CD4-positive, alpha-beta T cell treated with Interferon gamma for 1 hour (primary cell): Measurements from ENCODE around the gene RABGAP1L.
"Not testable (repeated sequence)": the region's sequence is repeated elsewhere in the genome, so short reads cannot be mapped to it uniquely, and the experiment has no call there.

Experiments
- DNase-seq: peaks from one replicate; pipeline ENCODE4 v3.0.0-alpha.2; 2020

The RABGAP1L gene

DNA sequence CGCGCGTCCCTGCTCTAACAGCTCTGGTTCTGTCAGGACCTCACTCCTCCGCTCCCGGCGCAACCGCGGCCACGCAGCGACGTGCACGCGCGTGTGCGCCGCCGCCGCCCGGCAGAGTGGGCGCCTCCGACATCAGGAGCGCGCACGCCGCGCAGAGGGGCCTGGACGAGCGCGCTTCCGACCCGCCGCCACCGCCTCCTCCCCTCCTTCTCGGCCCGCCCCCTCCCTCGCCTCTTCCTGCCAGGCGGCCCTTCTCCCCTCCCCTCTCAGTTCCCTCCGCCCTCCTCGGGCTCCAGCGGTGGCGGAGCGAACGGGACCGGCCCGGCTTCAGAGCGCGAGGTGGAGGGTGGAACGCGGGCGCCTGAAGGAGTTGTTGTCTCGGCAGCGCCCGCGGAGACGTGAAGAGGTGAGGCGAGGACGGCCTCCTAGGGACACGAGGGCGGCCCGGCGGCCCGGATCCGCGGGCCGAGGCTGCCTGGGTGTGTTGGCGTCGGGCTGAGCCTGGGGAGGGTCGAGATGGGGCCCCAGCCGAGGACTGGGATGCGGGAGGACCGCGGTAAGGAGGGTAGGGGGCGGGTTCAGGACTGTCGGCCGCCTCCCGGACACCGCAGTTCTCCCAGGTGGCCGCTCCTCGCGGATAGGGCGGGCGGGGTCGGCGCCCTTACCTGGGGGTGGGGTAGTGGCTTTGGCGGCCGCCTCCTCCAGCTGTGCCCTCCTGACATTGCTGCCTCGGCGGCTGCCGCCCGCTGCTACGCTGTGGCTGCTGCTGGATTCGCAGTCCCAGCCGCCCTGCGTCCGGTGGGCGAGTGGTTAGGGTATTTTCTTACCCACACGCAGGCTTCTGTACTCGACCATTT, at the start of gene RABGAP1L:
Gene RABGAP1L, plus strand, starts transcription at position 269 of the 857 bp plus-strand sequence.
- DNase-seq: peak; percentile 94

DNA sequence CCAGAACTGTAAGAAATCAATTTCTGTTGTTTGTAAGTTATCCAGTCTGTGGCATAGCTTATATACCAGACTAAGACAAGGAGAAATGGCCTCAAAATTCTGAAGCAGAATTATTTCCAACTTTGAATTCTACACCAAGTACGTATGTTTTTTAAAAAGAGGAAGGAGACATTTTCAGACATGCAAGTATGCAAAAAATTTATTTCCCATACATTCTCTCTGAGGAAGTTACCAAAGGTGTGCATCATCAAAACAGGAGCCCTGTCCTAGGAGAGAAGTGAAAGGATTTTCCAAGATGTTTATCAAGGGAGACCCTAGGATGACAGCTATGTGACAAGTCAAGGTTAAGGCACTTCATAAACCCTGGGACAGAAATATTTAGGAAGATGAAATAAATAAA, 49.3 kb upstream of the RABGAP1L start:
- no peak for DNase-seq

DNA sequence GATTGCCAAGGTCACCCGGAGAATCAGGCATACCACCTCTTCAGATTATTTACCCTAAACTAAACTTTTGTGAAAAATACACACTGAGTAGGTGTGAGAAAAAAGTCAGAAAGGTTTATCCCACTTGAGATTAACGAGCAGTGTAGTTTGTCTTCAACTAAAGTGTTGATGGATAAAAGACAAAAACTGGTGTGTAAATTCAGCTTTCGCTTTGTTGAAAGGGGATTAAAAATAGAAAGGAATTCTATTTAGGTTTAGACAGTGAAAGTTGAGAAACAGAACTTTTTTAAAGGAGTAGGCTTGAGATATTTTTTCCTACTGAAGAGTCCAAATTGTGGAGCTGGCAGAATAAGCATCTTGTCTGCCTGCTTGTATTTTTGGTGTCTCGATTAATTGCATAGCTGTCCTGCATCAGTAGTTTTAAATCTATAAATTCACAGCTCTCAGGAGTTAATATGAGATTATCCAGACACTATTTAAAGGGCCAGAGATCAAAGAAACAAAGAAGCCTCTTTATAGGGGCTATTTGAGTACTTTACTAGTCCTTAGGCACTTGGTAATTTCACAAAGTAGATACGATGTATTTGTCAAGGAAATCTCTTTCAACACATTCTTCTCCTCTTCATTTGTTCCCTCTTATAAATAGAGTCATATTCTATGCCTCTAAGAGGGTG, 46.7 kb upstream of the RABGAP1L start:
- DNase-seq: no peak

DNA sequence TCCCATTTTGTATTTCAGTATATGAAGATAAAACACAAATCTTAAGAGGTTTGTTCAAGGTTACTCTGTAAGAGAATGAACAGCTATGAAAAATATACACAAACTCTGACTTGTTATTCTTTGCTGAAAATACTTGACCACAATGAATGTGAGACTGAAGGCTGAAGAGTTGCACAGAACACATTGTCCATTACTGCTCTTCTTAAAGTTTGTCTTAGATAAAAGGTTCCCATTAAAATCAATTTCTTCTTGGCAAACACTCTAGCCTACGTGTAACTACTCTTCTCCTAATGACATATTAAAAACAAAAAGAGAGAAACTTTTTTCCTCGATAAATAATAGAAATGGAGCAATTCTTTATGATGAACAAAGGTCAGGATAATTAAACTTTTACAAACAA, 45.2 kb upstream of the RABGAP1L start:
- no peak for DNase-seq

DNA sequence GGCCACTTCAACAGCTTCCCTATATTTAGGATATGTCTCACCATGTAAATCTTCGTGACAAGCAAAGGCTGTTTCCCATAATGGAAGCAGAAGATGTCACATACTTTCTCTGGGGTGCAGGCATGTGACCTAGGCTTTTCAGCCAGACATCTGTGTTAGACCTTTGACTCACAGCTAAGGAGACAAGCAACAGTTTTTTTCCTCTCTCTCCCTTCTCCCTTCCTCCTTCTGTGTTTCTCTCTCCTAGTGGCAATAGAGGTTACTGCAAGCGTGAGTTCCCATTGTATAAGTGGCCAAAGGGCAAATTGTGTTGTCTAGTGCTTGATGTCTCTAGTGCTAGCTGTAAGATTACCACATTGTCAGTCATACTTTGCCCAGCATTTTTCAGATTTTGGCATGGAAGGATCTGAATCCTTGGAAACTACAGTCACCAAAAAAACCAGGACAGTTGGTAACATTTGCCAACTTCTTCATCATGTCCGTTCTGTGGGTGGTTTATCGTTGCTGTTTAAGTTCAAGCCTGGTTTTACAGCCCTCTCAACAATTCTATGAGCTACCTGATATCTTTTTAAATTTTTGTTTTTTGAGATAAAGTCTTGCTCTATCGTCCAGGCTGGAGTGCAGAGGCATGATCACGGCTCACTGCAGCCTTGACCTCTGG, 44.4 kb upstream of the RABGAP1L start:
- no peak for DNase-seq

DNA sequence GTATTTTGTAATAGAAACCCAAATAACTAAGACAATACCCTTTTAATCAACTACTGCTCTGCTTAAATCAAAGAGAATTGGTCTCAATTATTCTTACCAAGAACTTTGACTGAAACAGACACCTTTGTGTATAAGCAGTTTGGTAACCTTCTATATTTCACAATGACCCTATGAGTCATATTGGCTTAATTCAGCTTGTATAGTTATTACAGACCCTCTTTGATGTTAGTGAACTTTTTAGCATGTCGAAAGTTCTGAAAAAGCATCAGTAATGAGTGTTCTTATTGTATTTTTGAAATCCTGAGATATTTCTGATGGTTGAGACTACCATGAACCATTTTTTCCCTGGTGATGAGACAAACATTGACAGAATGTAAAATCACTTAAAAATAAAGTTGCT, 43.3 kb upstream of the RABGAP1L start:
- DNase-seq: no peak

DNA sequence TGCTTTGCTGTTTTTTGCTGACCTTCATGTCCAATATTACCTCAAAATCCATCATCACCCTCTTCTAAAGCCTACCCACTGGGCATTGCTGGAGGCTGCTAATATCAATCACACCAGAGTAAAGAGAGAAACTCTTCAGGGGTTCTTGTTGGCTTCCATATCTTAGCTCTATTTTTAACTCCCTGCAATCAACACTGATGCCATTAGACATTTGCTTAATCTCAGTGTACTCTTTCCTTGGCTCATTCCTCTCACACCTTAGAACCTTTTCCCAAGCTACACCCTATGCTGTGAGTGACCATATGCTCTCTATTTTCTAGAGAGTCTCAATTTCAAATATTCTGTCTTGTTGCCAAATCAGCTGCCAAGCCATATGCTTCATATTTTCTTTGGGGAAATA, 40.6 kb upstream of the RABGAP1L start:
- DNase-seq: no peak

DNA sequence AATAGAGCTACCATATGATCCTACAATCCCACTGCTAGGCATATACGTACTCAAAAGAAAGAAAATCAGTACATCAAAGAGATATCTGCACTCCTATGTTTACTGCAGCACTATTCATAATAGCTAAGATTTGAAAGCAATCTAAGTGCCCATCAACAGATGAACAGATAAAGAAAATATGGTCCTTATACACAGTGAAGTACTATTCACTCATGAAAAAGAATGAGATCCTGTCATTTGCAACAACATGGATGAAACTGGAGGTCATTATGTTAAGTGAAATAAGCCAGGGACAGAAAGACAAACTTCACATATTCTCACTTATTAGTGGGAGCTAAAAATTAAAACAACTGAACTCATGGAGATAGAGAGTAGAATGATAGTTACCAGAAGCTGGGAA, 37.0 kb upstream of the RABGAP1L start:
- DNase-seq: not testable (repeated sequence)

DNA sequence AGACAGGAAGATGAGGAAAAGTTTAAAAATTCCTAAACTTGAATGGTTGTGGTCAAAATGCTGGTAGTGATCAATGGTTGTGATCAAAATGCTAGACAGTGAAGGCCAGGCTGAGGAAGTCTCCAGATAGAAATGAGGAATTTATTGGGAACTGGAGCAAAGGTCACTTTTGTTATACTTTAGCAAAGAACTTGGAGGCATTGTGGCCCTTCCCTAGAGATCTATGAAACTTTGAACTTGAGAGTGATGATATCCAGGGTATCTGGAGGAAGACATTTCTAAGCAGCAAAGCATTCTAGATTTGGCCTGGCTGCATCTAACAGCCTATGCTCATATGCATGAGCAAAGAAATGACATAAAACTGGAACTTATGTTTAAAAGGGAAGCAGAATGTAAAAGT, 35.5 kb upstream of the RABGAP1L start:
- DNase-seq: no peak

DNA sequence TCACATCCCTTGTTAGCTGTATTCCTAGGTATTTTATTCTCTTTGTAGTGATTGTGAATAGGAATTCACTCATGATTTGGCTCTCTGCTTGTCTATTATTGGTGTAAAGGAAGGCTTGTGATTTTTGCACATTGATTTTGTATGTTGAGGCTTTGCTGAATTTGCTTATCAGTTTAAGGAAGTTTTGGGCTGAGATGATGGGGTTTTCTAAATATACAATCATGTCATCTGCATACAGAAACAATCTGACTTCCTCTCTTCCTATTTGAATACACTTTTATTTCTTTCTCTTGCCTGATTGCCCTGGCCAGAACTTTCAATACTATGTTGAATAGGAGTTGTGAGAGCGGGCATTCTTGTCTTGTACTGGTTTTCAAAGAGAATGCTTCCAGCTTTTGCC, 32.1 kb upstream of the RABGAP1L start:
- DNase-seq: not testable (repeated sequence)

DNA sequence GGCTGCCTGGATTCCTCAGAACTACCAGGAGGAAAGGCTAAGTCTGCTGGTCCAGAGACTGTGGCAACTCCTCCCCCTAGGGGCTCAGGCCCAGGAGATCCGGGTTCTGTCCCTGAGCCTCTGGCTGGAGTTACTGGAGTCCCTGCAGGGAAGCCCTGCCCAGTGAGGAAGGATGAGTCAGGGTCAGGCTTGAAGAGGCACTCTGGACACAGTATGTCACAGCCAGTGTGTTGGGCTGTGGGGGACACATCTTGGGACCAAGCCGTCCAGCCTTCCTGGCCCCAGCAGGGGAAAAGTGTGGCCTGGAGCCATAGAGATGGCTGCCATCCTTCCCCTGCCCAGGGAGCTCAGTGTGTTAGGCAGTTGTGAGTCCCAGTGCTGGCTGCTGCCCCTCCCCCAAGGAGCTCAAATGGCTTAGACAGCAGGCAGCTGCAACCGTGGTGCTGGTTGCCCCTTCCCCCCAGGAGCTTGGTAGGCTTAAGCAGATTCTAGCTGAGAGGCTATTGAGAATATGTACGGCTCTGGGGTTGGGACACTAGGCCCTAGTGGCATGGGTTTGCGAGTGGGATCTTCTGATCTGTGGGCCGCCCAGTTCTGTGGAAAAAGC, 28.2 kb upstream of the RABGAP1L start:
- DNase-seq: no peak

DNA sequence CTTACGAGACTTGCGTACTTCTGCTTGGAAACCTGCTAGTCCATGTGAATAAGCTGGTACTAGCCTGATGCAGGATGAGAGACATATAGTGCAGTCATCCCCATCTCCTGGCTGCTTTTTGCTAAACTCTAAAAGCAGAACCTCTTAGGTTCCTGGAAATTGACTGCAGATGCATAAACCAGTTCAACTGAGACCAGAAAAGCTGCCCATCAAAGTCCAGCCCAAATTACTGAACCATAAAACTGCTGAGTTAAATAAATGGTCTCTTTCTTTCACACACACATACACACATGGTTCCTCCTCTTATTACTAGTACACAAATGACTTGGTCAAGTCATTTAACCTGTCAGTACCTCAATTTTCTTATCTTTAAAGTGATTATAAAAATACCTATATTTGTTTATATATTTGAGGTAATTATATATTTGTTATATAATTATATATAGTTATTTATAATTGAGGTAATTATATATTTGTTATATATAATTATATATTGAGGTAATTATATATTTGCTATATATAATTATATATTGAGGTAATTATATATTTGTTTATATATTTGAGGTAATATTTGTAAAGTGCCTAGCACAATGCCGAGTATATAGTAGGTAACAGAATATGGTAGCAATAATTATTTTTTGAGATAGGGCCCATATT, 25.2 kb upstream of the RABGAP1L start:
- peak; percentile 9 for DNase-seq

DNA sequence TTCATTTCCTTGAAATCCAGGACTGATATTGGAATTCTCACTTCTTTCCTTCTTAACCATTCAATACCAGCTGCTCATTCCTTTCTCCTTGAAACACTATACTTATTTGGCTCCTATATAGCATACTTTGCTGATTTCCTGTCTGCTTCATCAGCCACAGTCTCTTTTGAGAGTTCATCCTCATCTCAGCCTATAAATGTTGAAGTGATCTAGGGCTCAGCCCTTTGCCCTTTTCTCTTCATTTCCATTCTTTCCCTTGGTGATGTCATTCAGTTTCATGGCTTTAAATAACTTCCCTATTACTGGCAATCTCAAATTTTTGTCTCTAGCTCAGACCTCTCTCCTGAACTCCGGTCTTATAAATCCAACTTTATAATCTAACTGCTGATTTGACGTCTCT, 24.1 kb upstream of the RABGAP1L start:
- no peak for DNase-seq

DNA sequence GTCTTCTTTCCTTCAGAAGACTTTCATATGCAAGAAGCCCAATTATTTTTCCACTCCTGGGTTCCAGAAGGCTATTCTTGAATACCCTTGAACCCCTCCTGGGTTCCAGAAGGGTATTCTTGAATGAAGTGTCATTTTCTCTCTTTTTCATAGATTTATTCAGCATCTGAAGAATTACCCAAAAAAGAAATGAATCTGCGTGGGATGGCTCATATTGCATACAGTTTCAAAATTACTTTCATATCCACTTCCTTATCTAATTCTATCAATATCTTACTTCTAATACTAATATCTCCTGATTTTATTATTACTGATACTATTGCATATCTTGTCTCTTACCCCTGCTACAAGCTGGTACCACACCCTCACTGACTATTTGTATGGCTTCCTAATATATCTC, 22.6 kb upstream of the RABGAP1L start:
- DNase-seq: no peak

DNA sequence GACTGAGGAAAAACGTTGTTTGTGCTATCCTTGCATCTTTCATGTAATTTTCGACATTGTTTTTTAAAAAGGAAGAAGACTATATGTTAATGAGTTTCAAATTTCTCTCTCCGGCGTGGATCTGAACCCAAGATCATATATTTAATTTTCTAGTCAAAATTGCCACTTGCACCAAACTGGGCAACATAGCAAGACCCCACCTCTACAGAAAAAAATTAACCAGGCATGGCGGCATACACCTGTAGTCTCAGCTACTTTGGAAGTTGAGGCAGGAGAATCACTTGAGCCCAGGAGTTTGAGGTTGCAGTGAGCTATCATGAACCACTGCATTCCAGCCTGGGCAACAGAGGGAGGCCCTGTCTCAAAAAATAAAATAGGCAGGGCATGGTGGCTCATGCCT, 16.5 kb upstream of the RABGAP1L start:
- no peak for DNase-seq

DNA sequence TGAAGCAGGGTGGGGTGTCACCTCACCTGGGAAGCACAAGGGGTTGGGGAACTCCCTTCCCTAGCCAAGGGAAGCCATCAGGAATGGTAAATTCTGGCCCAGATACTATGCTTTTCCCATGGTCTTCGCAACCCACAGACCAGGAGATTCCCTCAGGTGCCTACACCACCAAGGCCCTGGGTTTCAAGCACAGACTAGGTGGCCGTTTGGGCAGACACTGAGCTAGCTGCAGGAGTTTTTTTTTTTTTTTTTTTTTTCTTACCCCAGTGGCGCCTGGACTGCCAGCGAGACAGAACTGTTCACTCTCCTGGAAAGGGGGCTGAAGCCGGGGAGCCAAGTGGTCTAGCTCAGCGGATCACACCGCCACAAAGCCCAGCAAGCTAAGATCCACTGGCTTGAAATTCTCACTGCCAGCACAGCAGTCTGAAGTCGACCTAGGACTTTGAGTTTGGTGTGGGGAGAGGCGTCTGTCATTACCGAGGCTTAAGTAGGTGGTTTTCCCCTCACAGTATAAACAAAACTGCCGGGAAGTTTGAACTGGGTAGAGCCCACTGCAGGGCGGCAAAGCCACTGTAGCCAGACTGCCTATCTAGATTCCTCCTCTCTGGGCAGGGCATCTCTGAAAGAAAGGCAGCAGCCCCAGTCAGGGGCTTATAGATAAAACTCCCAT, 15.5 kb upstream of the RABGAP1L start:
- not testable (repeated sequence) for DNase-seq

DNA sequence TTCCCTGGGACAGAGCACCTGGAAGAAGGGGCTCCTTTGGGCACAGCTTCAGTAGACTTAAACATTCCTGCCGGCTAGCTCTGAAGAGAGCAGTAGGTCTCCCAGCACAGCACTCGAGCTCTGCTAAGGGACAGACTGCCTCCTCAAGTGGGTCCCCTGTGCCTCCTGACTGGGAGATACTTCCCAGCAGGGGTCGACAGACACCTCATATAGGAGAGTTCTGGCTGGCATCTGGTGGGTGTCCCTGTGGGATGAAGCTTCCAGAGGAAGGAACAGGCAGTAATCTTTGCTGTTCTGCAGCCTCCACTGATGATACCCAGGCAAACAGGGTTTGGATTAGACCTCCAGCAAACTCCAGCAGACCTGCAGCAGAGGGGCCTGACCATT, 14.9 kb upstream of the RABGAP1L start:
- DNase-seq: not testable (repeated sequence)

DNA sequence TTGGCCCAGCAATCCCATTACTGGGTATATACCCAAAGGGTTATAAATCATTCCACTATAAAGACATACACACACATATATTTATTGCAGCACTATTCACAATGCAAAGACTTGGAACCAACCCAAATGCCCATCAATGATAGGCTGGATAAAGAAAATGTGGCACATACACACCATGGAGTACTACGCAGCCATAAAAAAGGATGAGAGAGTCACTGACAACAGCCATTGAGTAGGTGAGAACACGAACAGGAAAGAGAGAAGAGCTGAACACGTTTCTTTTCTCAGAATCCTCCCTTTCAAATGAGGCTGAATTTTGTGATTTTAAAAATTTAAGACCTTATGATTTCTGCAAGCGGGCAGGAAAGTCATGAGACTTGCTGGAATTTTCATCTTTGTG, 10.1 kb upstream of the RABGAP1L start:
- DNase-seq: no peak

DNA sequence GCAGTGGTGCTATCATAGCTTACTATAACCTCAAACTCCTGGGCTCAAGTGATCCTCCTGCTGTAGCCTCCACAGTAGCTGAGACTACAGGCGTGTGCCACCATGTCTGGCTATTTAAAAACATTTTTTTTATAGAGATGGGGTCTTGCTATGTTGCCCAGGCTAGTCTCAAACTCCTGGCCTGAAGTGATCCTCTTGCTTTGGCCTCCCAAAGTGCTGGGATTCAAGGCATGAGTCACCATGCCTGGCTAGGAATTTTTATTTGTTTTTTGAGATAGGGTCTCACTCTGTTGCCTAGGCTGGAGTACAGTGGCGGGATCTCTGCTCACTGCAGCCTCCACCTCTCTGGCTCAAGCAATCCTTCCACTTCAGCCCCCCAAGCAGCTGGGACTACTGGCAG, 8.8 kb upstream of the RABGAP1L start:
- no peak for DNase-seq

DNA sequence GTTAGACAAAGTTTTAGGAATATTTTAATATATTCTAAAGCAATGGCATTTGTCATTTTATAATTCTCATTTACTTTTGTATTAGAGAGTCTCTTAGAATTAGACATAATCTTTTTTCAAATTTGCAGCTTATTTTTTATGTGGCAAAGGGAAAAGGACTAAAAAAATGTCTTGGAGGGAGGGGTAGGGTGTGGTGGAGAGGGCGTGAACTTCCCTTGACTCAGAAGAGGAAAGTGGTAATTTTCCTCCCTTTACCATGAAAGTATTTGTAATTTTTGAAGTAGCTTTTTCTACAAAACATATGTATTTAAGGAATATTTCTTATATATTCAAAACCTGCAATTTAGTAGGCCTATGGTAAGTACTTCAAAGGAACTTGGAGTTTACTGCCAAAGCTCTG, 6.9 kb upstream of the RABGAP1L start:
- DNase-seq: no peak

DNA sequence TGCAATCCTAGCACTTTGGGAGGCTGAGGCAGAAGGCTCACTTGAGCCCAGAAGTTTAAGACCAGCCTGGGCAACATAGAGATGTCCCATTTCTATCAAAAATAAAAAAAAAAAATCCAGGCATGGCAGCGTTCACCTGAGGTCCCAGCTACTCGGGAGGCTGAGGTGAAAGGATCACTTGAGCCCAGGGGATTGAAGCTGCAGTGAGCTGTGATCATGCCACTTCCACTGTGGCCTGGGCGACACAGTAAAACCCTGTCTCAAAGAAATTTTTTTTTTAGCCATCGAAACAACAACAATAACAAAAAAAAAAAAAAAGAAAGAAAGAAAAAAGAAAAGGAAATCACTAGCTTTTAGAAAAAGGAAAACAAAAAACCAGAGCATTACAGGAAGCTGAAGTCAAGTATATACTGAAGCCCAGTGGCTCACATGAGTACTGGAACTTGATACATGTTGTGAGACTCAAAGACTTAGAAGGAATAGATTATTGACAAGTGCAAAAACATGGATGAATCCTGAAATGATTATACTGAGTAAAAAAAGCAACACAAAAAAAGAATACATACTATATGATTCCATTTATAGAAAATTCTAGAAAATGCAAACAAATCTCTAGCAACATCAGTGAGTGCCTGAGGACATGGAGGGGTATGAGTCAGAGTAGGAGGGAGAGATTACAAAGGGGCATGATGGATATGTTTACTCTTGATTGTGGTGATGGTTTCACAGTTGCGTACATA, 6.1 kb upstream of the RABGAP1L start:
- DNase-seq: no peak

DNA sequence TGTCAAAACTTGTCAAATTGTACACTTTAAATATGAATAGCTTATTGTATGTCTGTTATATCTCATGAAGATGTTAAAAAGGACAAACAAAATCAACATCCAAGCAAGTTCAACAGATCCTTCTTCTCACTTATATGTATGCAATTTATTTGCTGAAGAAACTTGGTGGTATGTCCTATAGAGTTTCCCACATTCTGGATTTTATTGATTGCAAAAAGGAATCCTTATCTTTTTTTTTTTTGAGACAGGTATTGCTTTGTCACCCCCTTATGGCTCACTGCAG, 5.6 kb upstream of the RABGAP1L start:
- DNase-seq: no peak
